HepG2 (cell line): ENCODE measurements around the gene THADA. TPM values are rescaled to one million over a fixed set of nuclear protein-coding genes. Genes with fewer than 3 reads are reported as not detected.

ENCODE experiments used
- ADNP ChIP-seq: sonication (generic); formaldehyde crosslinking; IDR thresholded peaks from 2 replicates; pipeline ENCODE4 v1.4.0; 2020; ENCODE audit warnings: missing genetic modification reagents
- CHD4 ChIP-seq: fragments of 200-600 bp; sonication (generic); IDR thresholded peaks from 2 replicates; pipeline ENCODE4 v1.7.0; 2017; ENCODE audit warnings: mild to moderate bottlenecking, low read length, borderline replicate concordance
- FOXA1 ChIP-seq, 2 experiments: fragments of 450-650 bp in 1 of 2; sonication (generic) in 1 of 2; formaldehyde crosslinking in 1 of 2; IDR thresholded peaks; 2 replicates each; pipeline versions ENCODE4 v1.4.0 to v1.6.1; 2016 to 2020; ENCODE audit warnings: missing genetic modification reagents in 1 of 2
- GFI1 ChIP-seq: sonication (generic); formaldehyde crosslinking; IDR thresholded peaks from 2 replicates; pipeline ENCODE4 v1.5.0; 2020; ENCODE audit warnings: missing genetic modification reagents, mild to moderate bottlenecking, borderline replicate concordance
- HES4 ChIP-seq: sonication (generic); formaldehyde crosslinking; IDR thresholded peaks from 2 replicates; pipeline ENCODE4 v1.9.0; 2021; ENCODE audit warnings: mild to moderate bottlenecking, missing genetic modification reagents, borderline replicate concordance
- HOXA9 ChIP-seq: sonication (generic); formaldehyde crosslinking; IDR thresholded peaks from 2 replicates; pipeline ENCODE4 v1.8.1; 2022; ENCODE audit warnings: missing genetic modification reagents, mild to moderate bottlenecking, moderate library complexity, borderline replicate concordance
- MTERF4 ChIP-seq: sonication (generic); formaldehyde crosslinking; IDR thresholded peaks from 2 replicates; pipeline ENCODE4 v1.8.0; 2023; ENCODE audit warnings: mild to moderate bottlenecking, missing genetic modification reagents
- NONO ChIP-seq, 2 experiments: fragments of 450-650 bp in 1 of 2; sonication (generic) in 1 of 2; formaldehyde crosslinking in 1 of 2; IDR thresholded peaks in 1 of 2; conservative IDR thresholded peaks in 1 of 2; 2 replicates each; pipeline versions ENCODE4 v1.6.1 to v1.8.0; 2017 to 2022; ENCODE audit warnings: mild to moderate bottlenecking in 1 of 2, missing genetic modification reagents in 1 of 2, moderate library complexity in 1 of 2
- NR2F6 ChIP-seq, 2 experiments: IDR thresholded peaks; 2 replicates each; pipeline ENCODE4 v1.6.1; 2016; ENCODE audit warnings: antibody characterized with exemption in 1 of 2, mild to moderate bottlenecking in 1 of 2
- RFXAP ChIP-seq: sonication (generic); formaldehyde crosslinking; IDR thresholded peaks from 2 replicates; pipeline ENCODE4 v1.4.0; 2020; ENCODE audit warnings: missing genetic modification reagents, borderline replicate concordance
- SIX1 ChIP-seq: sonication (generic); formaldehyde crosslinking; IDR thresholded peaks from 2 replicates; pipeline ENCODE4 v1.4.0; 2020; ENCODE audit warnings: missing genetic modification reagents, borderline replicate concordance
- ZBTB40 ChIP-seq, 2 experiments: fragments of 450-650 bp in 1 of 2; sonication (generic) in 1 of 2; formaldehyde crosslinking in 1 of 2; IDR thresholded peaks; 2 replicates each; pipeline versions ENCODE4 v1.6.1 to v1.8.0; 2016 to 2022; ENCODE audit warnings: antibody characterized with exemption in 1 of 2, mild to moderate bottlenecking in 1 of 2, missing genetic modification reagents in 1 of 2
- ZEB1 ChIP-seq: IDR thresholded peaks from 2 replicates; pipeline ENCODE4 v1.6.1; 2012; ENCODE audit warnings: mild to moderate bottlenecking, low read depth, inconsistent platforms; ENCODE audit not compliant: insufficient replicate concordance
- ZNF503 ChIP-seq: sonication (generic); formaldehyde crosslinking; IDR thresholded peaks from 2 replicates; pipeline ENCODE4 v1.4.0; 2020; ENCODE audit warnings: missing genetic modification reagents
- ZNF572 ChIP-seq: sonication (generic); formaldehyde crosslinking; IDR thresholded peaks from 2 replicates; pipeline ENCODE4 v1.5.1; 2020; ENCODE audit warnings: mild to moderate bottlenecking, missing genetic modification reagents
- polyA plus RNA-seq, 8 experiments: library from polyadenylated mRNA; depleted of rRNA in 3 of 8; stranded (reverse) in 7 of 8; unstranded in 1 of 8; fragments of >200 nt; fragmentation: Illumina TruSeq in 4 of 8; extraction: Trizol in 4 of 8; gene quantifications; 2 replicates each; pipeline versions ENCODE4 v1.2.1 to v1.2.3, GENCODE V29; 2011 to 2016; ENCODE audit warnings: low read depth in 4 of 8, missing spikeins in 1 of 8, mixed read lengths in 1 of 8; ENCODE audit not compliant: insufficient read depth in 1 of 8
- total RNA-seq, 5 experiments: library from RNA; depleted of rRNA; stranded (reverse); fragments of >200 nt; fragmentation: Illumina TruSeq; extraction: Trizol; gene quantifications; 2 replicates each; pipeline ENCODE4 v1.2.3, GENCODE V29; 2016; ENCODE audit warnings: low read depth in 1 of 5

The THADA gene
- total and polyA plus RNA-seq, 2 of the 13 experiments (the other 11 are each of a cell fraction or from before 2014, with no cell fraction given): 12.7 to 21.7 TPM

GRCh38 chr2:43191947-43192516 is 403.8 kb downstream of the THADA start (continued):
- TF ChIP-seq ZNF503 (CRISPR knock-in tag) (no peak), ZEB1 (no peak), RFXAP (0 out of 2 replicates have a peak, but pooled peaks have one; percentile 24), GFI1 (CRISPR knock-in tag) (0 out of 2 replicates have a peak, but pooled peaks have one; percentile 35), NR2F6 (IDR thresholded peaks at IDR 0.05) (no peak), NR2F6 (CRISPR knock-in tag; IDR thresholded peaks at IDR 0.05) (0 out of 2 replicates have a peak, but pooled peaks have one; percentile 5), ZNF572 (CRISPR knock-in tag) (no peak), HOXA9 (CRISPR knock-in tag) (0 out of 2 replicates have a peak, but pooled peaks have one; percentile 60), ADNP (CRISPR knock-in tag) (peak; percentile 84; the same call in 1 of the 2 replicates), NONO (IDR thresholded peaks at IDR 0.05) (no peak), NONO (CRISPR knock-in tag; conservative IDR thresholded peaks at IDR 0.05) (0 out of 2 replicates have a peak, but pooled peaks have one; percentile 45), FOXA1 (IDR thresholded peaks at IDR 0.05) (no peak), FOXA1 (CRISPR knock-in tag; IDR thresholded peaks at IDR 0.05) (no peak), HES4 (CRISPR knock-in tag) (no peak), MTERF4 (CRISPR knock-in tag) (peak; percentile 49; the same call in 1 of the 2 replicates), SIX1 (CRISPR knock-in tag) (no peak), ZBTB40 (IDR thresholded peaks at IDR 0.05) (no peak), ZBTB40 (CRISPR knock-in tag; IDR thresholded peaks at IDR 0.05) (no peak), CHD4 (0 out of 2 replicates have a peak, but pooled peaks have one; percentile 26)
